Activated CD8-positive, alpha-beta T cell treated with anti-CD3 and anti-CD28 coated beads, Interleukin-2, amount 10 ng/mL, durations not matched to agents 7 days and 5 days (primary cell): ENCODE results near the gene IDUA. TPM values are rescaled to one million over a fixed set of nuclear protein-coding genes. Genes with fewer than 3 reads are reported as not detected.
A peak's percentile ranks its signal among the peaks of the same experiment; 100 is the strongest.
"Not testable (repeated sequence)": the region's sequence is repeated elsewhere in the genome, so short reads cannot be mapped to it uniquely, and the experiment has no call there.

Experiments
- ATAC-seq: fragments of 150-1000 bp; cut with Tn5 transposase; one replicate; pipeline ENCODE4 v1.10.0; 2021; ENCODE audit warnings: moderate library complexity
- CTCF ChIA-PET: fragments of 350-600 bp; sonication (Branson Sonifier 250); formaldehyde crosslinking; loops from one replicate; lab custom pipeline; 2021; ENCODE audit warnings: antibody characterized with exemption; lab: Charles Lee
- POLR2A ChIA-PET: fragments of 350-600 bp; sonication (Branson Sonifier 250); formaldehyde crosslinking; loops from one replicate; lab custom pipeline; 2021; ENCODE audit warnings: antibody characterized with exemption; lab: Charles Lee
- DNase-seq: peaks from one replicate; pipeline ENCODE4 v3.0.0-alpha.2; 2020
- H3K27ac Mint-ChIP-seq: one replicate; pipeline ENCODE4 v1.8.0; 2021; ENCODE audit warnings: mild to moderate bottlenecking, mixed read lengths
- H3K27me3 Mint-ChIP-seq: one replicate; pipeline ENCODE4 v1.8.0; 2021; ENCODE audit warnings: low read depth, mixed read lengths
- H3K36me3 Mint-ChIP-seq: one replicate; pipeline ENCODE4 v1.8.0; 2021; ENCODE audit warnings: low read depth, mixed read lengths
- H3K4me1 Mint-ChIP-seq: one replicate; pipeline ENCODE4 v1.8.0; 2021; ENCODE audit warnings: low read depth, mixed read lengths
- H3K4me3 Mint-ChIP-seq: one replicate; pipeline ENCODE4 v1.8.0; 2021; ENCODE audit warnings: mild to moderate bottlenecking, mixed read lengths
- H3K9me3 Mint-ChIP-seq: one replicate; pipeline ENCODE4 v1.8.0; 2022; ENCODE audit warnings: mixed read lengths; ENCODE audit not compliant: insufficient read depth
- total RNA-seq, 2 experiments: library from RNA; stranded (reverse); gene quantifications; one replicate each; pipeline ENCODE4 v1.2.3, GENCODE V29; 2021

IDUA gene
- total RNA-seq, 2 experiments from 2014 or later = 19.0 to 20.9 TPM

GRCh38 chr4:973431-974397, 13.1 kb upstream of the IDUA start, which contains the start of gene DGKQ:
Gene DGKQ, minus strand, starts transcription at chr4:973569. Its CDS starts 87 bp downstream, at chr4:973482.
- ChIA-PET POLR2A (interaction anchor here (1.1 to 1.6 kb wide), 3 partner anchors 11 to 41 kb away, joined by 3 to 4 read pairs (median 4); partner anchors contain the start of genes GAK and TMEM175), CTCF (interaction anchor here (1.2 to 1.7 kb wide), 2 partner anchors 13 to 231 kb away, joined by 4 read pairs; partner anchors contain the start of gene IDUA)

GRCh38 chr4:974668-975067, 12.2 kb upstream of the IDUA start:
- DNase-seq (no peak), ATAC-seq (no peak)
- no peaks in the 10 kb centered on the region for H3K27me3 Mint-ChIP-seq
- ChIA-PET POLR2A (interaction anchor here (1.5 kb wide), 1 partner anchor 42 kb away, joined by 4 read pairs; the partner anchor contains the start of genes GAK and TMEM175), CTCF (interaction anchor here (1.3 kb wide), 1 partner anchor 12 kb away, joined by 3 read pairs; the partner anchor contains the start of gene IDUA)
- H3K4me3 Mint-ChIP-seq = no peak overlapping the region
- no peaks in the 10 kb centered on the region for H3K9me3 Mint-ChIP-seq
- H3K36me3 Mint-ChIP-seq = no peaks in the 10 kb centered on the region
- no peak overlapping the region for H3K27ac Mint-ChIP-seq
- peaks cover 30% of the 10 kb centered on the region for H3K4me1 Mint-ChIP-seq

More at GRCh38 chr4:973431-974397, 13.1 kb upstream of the IDUA start, which contains the start of gene DGKQ:
- no peak within 1 kb of the TSS for H3K27ac Mint-ChIP-seq
- H3K4me3 Mint-ChIP-seq = peak within 1 kb of the TSS; percentile 52
- H3K9me3 Mint-ChIP-seq = no peaks in the 10 kb centered on the region
- H3K4me1 Mint-ChIP-seq = peaks cover 30% of the 10 kb centered on the region
- ATAC-seq = peak; percentile 92
- DNase-seq = peak; percentile 87
- no peaks in the 10 kb centered on the region for H3K36me3 Mint-ChIP-seq
- H3K27me3 Mint-ChIP-seq = no peaks in the 10 kb centered on the region

- H3K9me3 Mint-ChIP-seq, H3K27ac Mint-ChIP-seq, CTCF ChIA-PET, ATAC-seq, H3K36me3 Mint-ChIP-seq, H3K4me3 Mint-ChIP-seq, DNase-seq, POLR2A ChIA-PET, H3K27me3 Mint-ChIP-seq: not testable (repeated sequence)
- H3K4me1 Mint-ChIP-seq = peaks cover 20% of the 10 kb centered on the region
These were observed 10.8 kb upstream of the IDUA start for GRCh38 chr4:976016-976415.

- H3K27me3 Mint-ChIP-seq = no peaks in the 10 kb centered on the region
- ATAC-seq (no peak), DNase-seq (no peak)
- ChIA-PET CTCF (interaction anchor here (0.6 kb wide), 1 partner anchor 305 kb away, joined by 4 read pairs; the partner anchor contains the start of gene ATP5ME), POLR2A (no interaction called here)
- H3K4me3 Mint-ChIP-seq = no peak overlapping the region
- no peak overlapping the region for H3K27ac Mint-ChIP-seq
- no peaks in the 10 kb centered on the region for H3K9me3 Mint-ChIP-seq
- peaks cover 13% of the 10 kb centered on the region for H3K4me1 Mint-ChIP-seq
- no peaks in the 10 kb centered on the region for H3K36me3 Mint-ChIP-seq
These were observed 7.7 kb upstream of the IDUA start for GRCh38 chr4:978957-979701.

- Mint-ChIP-seq H3K4me3 (no peak overlapping the region), H3K9me3 (no peaks in the 10 kb centered on the region)
These were observed 4.6 kb upstream of the IDUA start for GRCh38 chr4:982291-982690.

GRCh38 chr4:982814-983213, 4.0 kb upstream of the IDUA start:
- ATAC-seq = no peak
- H3K4me1 Mint-ChIP-seq = peaks cover 22% of the 10 kb centered on the region
- no peaks in the 10 kb centered on the region for H3K27me3 Mint-ChIP-seq
- ChIA-PET CTCF (no interaction called here), POLR2A (no interaction called here)
- H3K36me3 Mint-ChIP-seq = no peaks in the 10 kb centered on the region
- H3K9me3 Mint-ChIP-seq = no peaks in the 10 kb centered on the region
- no peak overlapping the region for H3K27ac Mint-ChIP-seq
- no peak for DNase-seq
- no peak overlapping the region for H3K4me3 Mint-ChIP-seq

More at GRCh38 chr4:982291-982690, 4.6 kb upstream of the IDUA start:
- ATAC-seq (no peak), DNase-seq (no peak)
- Mint-ChIP-seq H3K27ac (no peak overlapping the region), H3K4me1 (peaks cover 19% of the 10 kb centered on the region), H3K27me3 (no peaks in the 10 kb centered on the region), H3K36me3 (no peaks in the 10 kb centered on the region)
- ChIA-PET POLR2A (no interaction called here), CTCF (no interaction called here)

- CTCF ChIA-PET = no interaction called here
- no peak for DNase-seq
- no peak overlapping the region for H3K27ac Mint-ChIP-seq
- peak overlapping the region; percentile 49 for H3K4me3 Mint-ChIP-seq
- no peak for ATAC-seq
- H3K4me1 Mint-ChIP-seq = peaks cover 26% of the 10 kb centered on the region
- no peaks in the 10 kb centered on the region for H3K9me3 Mint-ChIP-seq
- POLR2A ChIA-PET = interaction anchor here (0.7 kb wide), 1 partner anchor 370 kb away, joined by 3 read pairs; no protein-coding TSS in a partner anchor
- H3K36me3 Mint-ChIP-seq = no peaks in the 10 kb centered on the region
- H3K27me3 Mint-ChIP-seq = no peaks in the 10 kb centered on the region
These were observed 2.3 kb upstream of the IDUA start for GRCh38 chr4:984336-985054.

- ATAC-seq = peak; percentile 55
- DNase-seq = peak; percentile 74
- Mint-ChIP-seq H3K4me3 (peak overlapping the region; percentile 82), H3K36me3 (no peaks in the 10 kb centered on the region), H3K4me1 (peaks cover 26% of the 10 kb centered on the region), H3K27ac (no peak overlapping the region), H3K9me3 (no peaks in the 10 kb centered on the region), H3K27me3 (no peaks in the 10 kb centered on the region)
- CTCF ChIA-PET = interaction anchor here (2.5 kb wide), 1 partner anchor 243 kb away, joined by 34 read pairs; no protein-coding TSS in a partner anchor
- POLR2A ChIA-PET = interaction anchor here (0.7 kb wide), 1 partner anchor 371 kb away, joined by 3 read pairs; no protein-coding TSS in a partner anchor
These were observed 1.6 kb upstream of the IDUA start for GRCh38 chr4:985123-985830.

GRCh38 chr4:986428-986878, 391 bp upstream of the IDUA start:
- Mint-ChIP-seq H3K4me3 (peak overlapping the region; percentile 82), H3K36me3 (no peaks in the 10 kb centered on the region), H3K27me3 (no peaks in the 10 kb centered on the region), H3K9me3 (no peaks in the 10 kb centered on the region), H3K4me1 (peaks cover 26% of the 10 kb centered on the region), H3K27ac (peak overlapping the region; percentile 82)
- POLR2A ChIA-PET = interaction anchor here (1.0 to 1.5 kb wide), 3 partner anchors 54 to 380 kb away, joined by 3 to 7 read pairs (median 5); partner anchors contain the start of genes GAK and TMEM175
- CTCF ChIA-PET = interaction anchor here (0.9 to 2.5 kb wide), 13 partner anchors 12 to 303 kb away, joined by 3 to 34 read pairs (median 3); partner anchors contain the start of genes DGKQ, GAK and TMEM175
- no peak for DNase-seq
- peak; percentile 33 for ATAC-seq
